ENCODE measurements around the gene CUX1. TPM values are rescaled to one million over a fixed set of nuclear protein-coding genes. Genes with fewer than 3 reads are reported as not detected.

The CUX1 gene
- total RNA-seq, 4 donors from 2014 or later, result 40.8 to 62.1 (median 43.8) TPM

- H3K4me3 ChIP-seq (ENCODE audit: low read depth, poor library complexity, severe bottlenecking), result no peak overlapping the region
- intact Hi-C loops (cut with DNase I; ENCODE audit: low total_unique reads), result no loop called here
- 73 to 83% methylated on average over 14 of the region's 14 CpGs for WGBS, 2 donors
- TF ChIP-seq, protein P1, sequence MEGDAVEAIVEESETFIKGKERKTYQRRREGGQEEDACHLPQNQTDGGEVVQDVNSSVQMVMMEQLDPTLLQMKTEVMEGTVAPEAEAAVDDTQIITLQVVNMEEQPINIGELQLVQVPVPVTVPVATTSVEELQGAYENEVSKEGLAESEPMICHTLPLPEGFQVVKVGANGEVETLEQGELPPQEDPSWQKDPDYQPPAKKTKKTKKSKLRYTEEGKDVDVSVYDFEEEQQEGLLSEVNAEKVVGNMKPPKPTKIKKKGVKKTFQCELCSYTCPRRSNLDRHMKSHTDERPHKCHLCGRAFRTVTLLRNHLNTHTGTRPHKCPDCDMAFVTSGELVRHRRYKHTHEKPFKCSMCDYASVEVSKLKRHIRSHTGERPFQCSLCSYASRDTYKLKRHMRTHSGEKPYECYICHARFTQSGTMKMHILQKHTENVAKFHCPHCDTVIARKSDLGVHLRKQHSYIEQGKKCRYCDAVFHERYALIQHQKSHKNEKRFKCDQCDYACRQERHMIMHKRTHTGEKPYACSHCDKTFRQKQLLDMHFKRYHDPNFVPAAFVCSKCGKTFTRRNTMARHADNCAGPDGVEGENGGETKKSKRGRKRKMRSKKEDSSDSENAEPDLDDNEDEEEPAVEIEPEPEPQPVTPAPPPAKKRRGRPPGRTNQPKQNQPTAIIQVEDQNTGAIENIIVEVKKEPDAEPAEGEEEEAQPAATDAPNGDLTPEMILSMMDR (IDR thresholded peaks at IDR 0.05), result no peak
- TF ChIP-seq POLR2A (IDR thresholded peaks at IDR 0.05), result no peak
- DNase-seq (ENCODE audit: low spot score in 2 of 2), result no peak
Observed at GRCh38 chr7:101953248-101953819, 135.9 kb downstream of the CUX1 start.

DNA sequence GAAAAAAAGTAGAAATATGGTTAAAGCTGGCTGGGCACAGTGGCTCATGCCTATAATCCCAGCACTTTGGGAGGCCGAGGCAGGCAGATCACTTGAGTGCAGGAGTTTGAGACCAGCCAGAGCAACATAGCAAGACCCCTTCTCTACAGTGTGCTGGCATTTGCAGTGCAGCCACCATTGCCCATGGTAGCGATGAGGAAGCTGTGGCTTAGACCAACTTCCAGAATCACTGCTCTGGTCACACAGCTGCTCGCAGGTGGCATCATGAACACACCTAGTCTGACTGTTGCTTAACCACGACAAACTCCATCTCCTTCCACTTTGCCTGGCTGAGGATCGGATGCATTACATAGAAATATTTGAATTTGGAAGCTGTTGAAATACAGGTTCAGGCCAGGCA, 137.1 kb downstream of the CUX1 start:
- no peak overlapping the region for H3K4me3 ChIP-seq (ENCODE audit: low read depth, poor library complexity, severe bottlenecking)
- no peak for DNase-seq (ENCODE audit: low spot score in 2 of 2)
- TF ChIP-seq POLR2A (IDR thresholded peaks at IDR 0.05), result no peak
- TF ChIP-seq, protein P1 (IDR thresholded peaks at IDR 0.05), result no peak
- WGBS, 2 donors, result 87 to 89% methylated on average over 5 of the region's 5 CpGs
- intact Hi-C loops (cut with DNase I; ENCODE audit: low total_unique reads), result no loop called here

GRCh38 chr7:101956130-101956529, 138.7 kb downstream of the CUX1 start:
- intact Hi-C loops (cut with DNase I; ENCODE audit: low total_unique reads), result no loop called here
- WGBS, 2 donors, result 92 to 93% methylated on average over 12 of the region's 12 CpGs

GRCh38 chr7:101957744-101958525, 140.5 kb downstream of the CUX1 start:
- TF ChIP-seq POLR2A (IDR thresholded peaks at IDR 0.05), result no peak
- TF ChIP-seq, protein P1 (IDR thresholded peaks at IDR 0.05), result no peak
- intact Hi-C loops (cut with DNase I; ENCODE audit: low total_unique reads), result no loop called here
- no peak for DNase-seq (ENCODE audit: low spot score in 2 of 2)
- H3K4me3 ChIP-seq (ENCODE audit: low read depth, poor library complexity, severe bottlenecking), result no peak overlapping the region
- WGBS, 2 donors, result 83 to 90% methylated on average over 12 of the region's 12 CpGs

More at GRCh38 chr7:101956130-101956529, 138.7 kb downstream of the CUX1 start:
- DNase-seq (ENCODE audit: low spot score in 2 of 2), result no peak
- TF ChIP-seq, protein P1 (IDR thresholded peaks at IDR 0.05), result no peak
- TF ChIP-seq POLR2A (IDR thresholded peaks at IDR 0.05), result no peak
- H3K4me3 ChIP-seq (ENCODE audit: low read depth, poor library complexity, severe bottlenecking), result no peak overlapping the region

DNA sequence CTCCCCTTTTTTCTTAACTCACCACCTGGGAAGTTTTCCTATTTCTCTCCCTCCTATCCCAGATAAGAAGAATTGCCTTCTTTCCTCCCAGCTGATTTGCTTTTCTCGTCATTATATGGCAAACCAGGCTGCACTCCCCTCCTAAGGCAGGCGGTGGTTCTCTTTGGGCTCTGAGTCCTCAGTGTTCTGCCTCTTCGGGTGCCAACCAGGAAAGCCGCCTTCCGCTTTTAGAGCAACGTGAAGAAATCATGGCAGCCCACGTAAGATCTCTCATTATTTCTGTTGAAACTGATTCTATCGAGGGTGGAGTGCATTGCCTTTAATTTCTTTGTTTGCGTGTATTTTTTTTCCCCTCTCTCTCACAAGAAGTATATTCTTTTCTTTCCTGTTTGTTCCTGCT, 141.9 kb downstream of the CUX1 start:
- no peak for TF ChIP-seq POLR2A (IDR thresholded peaks at IDR 0.05)
- TF ChIP-seq, protein P1 (IDR thresholded peaks at IDR 0.05), result no peak
- intact Hi-C loops (cut with DNase I; ENCODE audit: low total_unique reads), result no loop called here
- H3K4me3 ChIP-seq (ENCODE audit: low read depth, poor library complexity, severe bottlenecking), result no peak overlapping the region
- 88 to 94% methylated on average over 9 of the region's 9 CpGs for WGBS, 2 donors
- no peak for DNase-seq (ENCODE audit: low spot score in 2 of 2)

Data from lower leg skin (tissue), 4 donors.